Suppressor macrophage (primary cell): Measurements from ENCODE around the gene OR9Q1.

Source experiments
- DNase-seq, 4 experiments: peaks; one replicate each; pipeline ENCODE4 v3.0.0-alpha.2; 2020 to 2022

The OR9Q1 gene

GRCh38 chr11:58034471-58034870, 10.8 kb downstream of the OR9Q1 start:
- no peak for DNase-seq

- no peak for DNase-seq
Measured at GRCh38 chr11:58039589-58039988, 15.9 kb downstream of the OR9Q1 start.

- DNase-seq, result no peak
Measured at GRCh38 chr11:58043379-58043778, 19.7 kb downstream of the OR9Q1 start.

- no peak for DNase-seq
Measured at GRCh38 chr11:58046231-58046630, 22.6 kb downstream of the OR9Q1 start.

- DNase-seq, result no peak
Measured at GRCh38 chr11:58047818-58048217, 24.1 kb downstream of the OR9Q1 start.

- DNase-seq, result no peak
Measured at GRCh38 chr11:58055806-58056401, 32.2 kb downstream of the OR9Q1 start.

GRCh38 chr11:58057481-58057880, 33.8 kb downstream of the OR9Q1 start:
- DNase-seq, result no peak

- DNase-seq, result no peak
Measured at GRCh38 chr11:58058276-58059006, 34.8 kb downstream of the OR9Q1 start.

GRCh38 chr11:58059007-58059350, 35.3 kb downstream of the OR9Q1 start:
- DNase-seq, result no peak

- DNase-seq, result no peak
Measured at GRCh38 chr11:58060535-58060934, 36.9 kb downstream of the OR9Q1 start.

- DNase-seq, result no peak
Measured at GRCh38 chr11:58060939-58061672, 37.4 kb downstream of the OR9Q1 start.

- no peak for DNase-seq
Measured at GRCh38 chr11:58061813-58062212, 38.1 kb downstream of the OR9Q1 start.

GRCh38 chr11:58067685-58068084, 44.0 kb downstream of the OR9Q1 start:
- no peak for DNase-seq

- no peak for DNase-seq
Measured at GRCh38 chr11:58068655-58069054, 45.0 kb downstream of the OR9Q1 start.

GRCh38 chr11:58070585-58070984, 46.9 kb downstream of the OR9Q1 start:
- no peak for DNase-seq

GRCh38 chr11:58075781-58076180, 52.1 kb downstream of the OR9Q1 start:
- no peak for DNase-seq

GRCh38 chr11:58086528-58086927, 62.8 kb downstream of the OR9Q1 start:
- DNase-seq, result no peak

GRCh38 chr11:58097437-58097836, 73.8 kb downstream of the OR9Q1 start:
- no peak for DNase-seq

- no peak for DNase-seq
Measured at GRCh38 chr11:58121096-58121495, 97.4 kb downstream of the OR9Q1 start.

- no peak for DNase-seq
Measured at GRCh38 chr11:58125469-58125868, 101.8 kb downstream of the OR9Q1 start, which contains the start of gene OR9I1. Gene OR9I1, minus strand, starts transcription at chr11:58125530. Its CDS starts 6,086 bp downstream, at chr11:58119444.

- DNase-seq, result no peak
Measured at GRCh38 chr11:58127350-58127749, 103.7 kb downstream of the OR9Q1 start.

GRCh38 chr11:58133309-58134076, 109.8 kb downstream of the OR9Q1 start:
- no peak for DNase-seq

- DNase-seq, result no peak
Measured at GRCh38 chr11:58134151-58134550, 110.5 kb downstream of the OR9Q1 start.
